A549 treated with GW870086 at 1 μM for 4 hours (cell line): ENCODE data around the gene SCGB3A1. TPM values are rescaled to one million over a fixed set of nuclear protein-coding genes. Genes with fewer than 3 reads are reported as not detected.

Source experiments
- total RNA-seq: library from RNA; stranded (reverse); fragments of 200-300 nt; extraction: Qiagen RNA extraction; gene quantifications from 5 replicates; pipeline ENCODE4 v1.2.3, GENCODE V29; 2022; ENCODE audit warnings: low read depth

Gene SCGB3A1, protein sequence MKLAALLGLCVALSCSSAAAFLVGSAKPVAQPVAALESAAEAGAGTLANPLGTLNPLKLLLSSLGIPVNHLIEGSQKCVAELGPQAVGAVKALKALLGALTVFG
- not detected in 5 replicates for total RNA-seq

DNA sequence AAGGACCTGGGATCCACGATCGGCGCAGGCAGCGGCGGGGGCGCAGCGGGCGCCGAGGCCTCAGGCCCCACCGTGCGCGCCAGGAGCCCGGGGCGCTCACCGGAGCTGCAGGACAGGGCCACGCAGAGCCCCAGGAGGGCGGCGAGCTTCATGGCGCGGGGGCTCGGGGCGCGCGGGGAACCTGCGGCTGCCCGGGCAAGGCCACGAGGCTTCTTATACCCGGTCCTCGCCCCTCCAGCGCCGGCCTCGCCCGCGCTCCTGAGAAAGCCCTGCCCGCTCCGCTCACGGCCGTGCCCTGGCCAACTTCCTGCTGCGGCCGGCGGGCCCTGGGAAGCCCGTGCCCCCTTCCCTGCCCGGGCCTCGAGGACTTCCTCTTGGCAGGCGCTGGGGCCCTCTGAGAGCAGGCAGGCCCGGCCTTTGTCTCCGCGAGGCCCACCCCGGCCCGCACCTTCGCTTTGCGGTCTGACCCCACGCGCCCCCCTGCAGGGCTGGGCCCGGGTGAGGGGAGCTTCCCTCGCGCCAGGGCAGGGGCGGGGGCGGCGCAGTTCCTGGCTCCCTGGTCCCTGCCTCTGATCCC lies at the start of gene SCGB3A1:
Gene SCGB3A1 (minus strand): TSS at position 189 of the 577 bp plus-strand sequence. CDS start 37 bp downstream, at position 152.

Other genes starting within 250 kb of the SCGB3A1 start
- gene GFPT2, start 238.2 kb downstream of the SCGB3A1 start, total RNA-seq = 74.4 to 96.5 TPM (median 84.9 TPM) in 5 replicates
- gene CNOT6, start 97.1 kb downstream of the SCGB3A1 start, total RNA-seq = 12.0 to 22.0 TPM (median 18.5 TPM) in 5 replicates
- gene FLT4, start 58.1 kb upstream of the SCGB3A1 start, total RNA-seq = 3.0 to 5.3 TPM (median 3.6 TPM) in 5 replicates
- gene OR2Y1, start 148.6 kb upstream of the SCGB3A1 start, total RNA-seq = not detected in 5 replicates
- 74.1 to 88.0 TPM (median 82.7 TPM) in 5 replicates for gene MGAT1, start 211.3 kb upstream of the SCGB3A1 start, total RNA-seq